HepG2 (cell line): ENCODE data around the gene STKLD1. TPM values are rescaled to one million over a fixed set of nuclear protein-coding genes. Genes with fewer than 3 reads are reported as not detected.

Source experiments
- ADNP ChIP-seq: sonication (generic); formaldehyde crosslinking; IDR thresholded peaks from 2 replicates; pipeline ENCODE4 v1.4.0; 2020; ENCODE audit warnings: missing genetic modification reagents
- GABPB1 ChIP-seq: IDR thresholded peaks from 2 replicates; pipeline ENCODE4 v1.6.1; 2016; ENCODE audit warnings: mild to moderate bottlenecking, missing genetic modification reagents, moderate library complexity, missing compliant biosample characterization
- GATAD2A ChIP-seq: IDR thresholded peaks from 2 replicates; pipeline ENCODE4 v1.6.1; 2016
- MBD4 ChIP-seq: IDR thresholded peaks from 2 replicates; pipeline ENCODE4 v1.6.1; 2012; ENCODE audit warnings: low read length, inconsistent platforms, borderline replicate concordance
- PHF5A ChIP-seq: IDR thresholded peaks from one replicate; pipeline ENCODE4 v1.6.1; 2018; ENCODE audit warnings: low read depth, missing genetic modification reagents; ENCODE audit not compliant: unreplicated experiment
- PRMT3 ChIP-seq: sonication (generic); formaldehyde crosslinking; IDR thresholded peaks from 2 replicates; pipeline ENCODE4 v1.8.1; 2022; ENCODE audit warnings: low read depth, mild to moderate bottlenecking, moderate library complexity, missing genetic modification reagents, borderline replicate concordance
- TEAD3 ChIP-seq: optimal IDR thresholded peaks from 2 replicates; pipeline ENCODE3; 2016; ENCODE audit warnings: borderline replicate concordance
- ZFP36L2 ChIP-seq: sonication (generic); formaldehyde crosslinking; IDR thresholded peaks from 2 replicates; pipeline ENCODE4 v1.4.0; 2020; ENCODE audit warnings: missing genetic modification reagents
- ZHX1 ChIP-seq: sonication (generic); formaldehyde crosslinking; IDR thresholded peaks from 2 replicates; pipeline ENCODE4 v1.8.1; 2022; ENCODE audit warnings: low read depth, mild to moderate bottlenecking, missing genetic modification reagents
- ZNF274 ChIP-seq: sonication (generic); formaldehyde crosslinking; IDR thresholded peaks from 2 replicates; pipeline ENCODE4 v1.5.1; 2020; ENCODE audit warnings: mild to moderate bottlenecking, missing genetic modification reagents
- ZNF749 ChIP-seq: sonication (generic); formaldehyde crosslinking; IDR thresholded peaks from 2 replicates; pipeline ENCODE4 v1.8.0; 2022; ENCODE audit warnings: mild to moderate bottlenecking, missing genetic modification reagents, moderate library complexity, borderline replicate concordance
- ZNF83 ChIP-seq: sonication (generic); formaldehyde crosslinking; IDR thresholded peaks from 2 replicates; pipeline ENCODE4 v1.4.0; 2020; ENCODE audit warnings: missing genetic modification reagents, mild to moderate bottlenecking, borderline replicate concordance
- ZSCAN25 ChIP-seq: sonication (generic); formaldehyde crosslinking; IDR thresholded peaks from 2 replicates; pipeline ENCODE4 v1.8.0; 2022; ENCODE audit warnings: mild to moderate bottlenecking, missing genetic modification reagents
- polyA plus RNA-seq, 8 experiments: library from polyadenylated mRNA; depleted of rRNA in 3 of 8; stranded (reverse) in 7 of 8; unstranded in 1 of 8; fragments of >200 nt; fragmentation: Illumina TruSeq in 4 of 8; extraction: Trizol in 4 of 8; gene quantifications; 2 replicates each; pipeline versions ENCODE4 v1.2.1 to v1.2.3, GENCODE V29; 2011 to 2016; ENCODE audit warnings: low read depth in 4 of 8, missing spikeins in 1 of 8, mixed read lengths in 1 of 8; ENCODE audit not compliant: insufficient read depth in 1 of 8
- total RNA-seq, 5 experiments: library from RNA; depleted of rRNA; stranded (reverse); fragments of >200 nt; fragmentation: Illumina TruSeq; extraction: Trizol; gene quantifications; 2 replicates each; pipeline ENCODE4 v1.2.3, GENCODE V29; 2016; ENCODE audit warnings: low read depth in 1 of 5
- TF ChIP-seq, protein P1 (sequence below): sonication (generic); formaldehyde crosslinking; IDR thresholded peaks from 2 replicates; pipeline ENCODE4 v1.5.0; 2020; ENCODE audit warnings: missing genetic modification reagents, mild to moderate bottlenecking, borderline replicate concordance
- TF ChIP-seq, protein P2 (sequence below): sonication (generic); formaldehyde crosslinking; IDR thresholded peaks from 2 replicates; pipeline ENCODE4 v1.4.0; 2020; ENCODE audit warnings: missing genetic modification reagents
- TF ChIP-seq, protein P3 (sequence below): sonication (generic); formaldehyde crosslinking; IDR thresholded peaks from 2 replicates; pipeline ENCODE4 v1.9.0; 2021; ENCODE audit warnings: missing genetic modification reagents, mild to moderate bottlenecking, borderline replicate concordance
- TF ChIP-seq, protein P4 (sequence below): sonication (generic); formaldehyde crosslinking; IDR thresholded peaks from 2 replicates; pipeline ENCODE4 v1.5.0; 2020; ENCODE audit warnings: mild to moderate bottlenecking, missing genetic modification reagents, borderline replicate concordance

The STKLD1 gene
- total and polyA plus RNA-seq, 2 of the 13 experiments (the other 11 are each of a cell fraction or from before 2014, with no cell fraction given) = 1.5 to 2.2 TPM

DNA sequence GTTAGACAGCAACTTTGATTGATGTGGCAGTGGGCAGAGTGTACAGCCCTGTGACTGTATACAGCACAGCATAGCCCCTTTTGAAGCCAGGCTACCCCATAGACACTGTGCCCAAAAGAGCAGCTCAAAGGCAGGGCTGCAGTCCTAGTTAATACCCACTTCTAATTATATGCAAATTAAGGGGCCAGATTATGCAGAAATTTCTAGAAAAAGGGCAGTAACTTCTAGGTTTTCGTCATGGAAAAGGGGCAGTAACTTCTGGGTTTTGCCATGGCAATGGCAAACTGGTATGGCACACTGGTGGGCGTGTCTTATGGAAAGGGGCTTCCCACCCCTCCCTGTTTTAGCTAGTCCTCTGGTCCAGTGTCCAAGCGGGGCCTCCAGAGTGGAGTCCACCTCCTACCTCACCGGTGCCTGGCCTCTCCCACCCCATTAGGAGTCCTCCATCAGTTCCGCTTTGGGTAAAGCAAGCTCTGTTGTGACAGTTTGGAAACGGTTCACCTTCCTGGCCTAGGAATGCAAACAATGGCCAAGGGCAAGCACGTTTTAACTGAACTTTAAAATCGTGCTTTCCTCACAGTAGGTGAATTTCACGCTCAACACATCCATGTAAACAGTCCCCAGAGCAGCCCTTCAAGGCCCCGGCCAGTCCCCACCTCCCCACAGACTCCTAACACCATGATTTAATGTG is 51.6 kb downstream of the STKLD1 start (continued):
- TF ChIP-seq, protein P1, sequence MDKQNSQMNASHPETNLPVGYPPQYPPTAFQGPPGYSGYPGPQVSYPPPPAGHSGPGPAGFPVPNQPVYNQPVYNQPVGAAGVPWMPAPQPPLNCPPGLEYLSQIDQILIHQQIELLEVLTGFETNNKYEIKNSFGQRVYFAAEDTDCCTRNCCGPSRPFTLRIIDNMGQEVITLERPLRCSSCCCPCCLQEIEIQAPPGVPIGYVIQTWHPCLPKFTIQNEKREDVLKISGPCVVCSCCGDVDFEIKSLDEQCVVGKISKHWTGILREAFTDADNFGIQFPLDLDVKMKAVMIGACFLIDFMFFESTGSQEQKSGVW (CRISPR knock-in tag) = no peak
- no peak for TF ChIP-seq MBD4
- peak; percentile 60; the same call in 1 of the 2 replicates for TF ChIP-seq ZSCAN25 (CRISPR knock-in tag)
- 0 out of 2 replicates have a peak, but pooled peaks have one; percentile 44 for TF ChIP-seq ZHX1 (CRISPR knock-in tag)
- 0 out of 2 replicates have a peak, but pooled peaks have one; percentile 24 for TF ChIP-seq ZNF274 (CRISPR knock-in tag)
- TF ChIP-seq GABPB1 = no peak
- TF ChIP-seq ZNF83 = no peak
- TF ChIP-seq, protein P2, sequence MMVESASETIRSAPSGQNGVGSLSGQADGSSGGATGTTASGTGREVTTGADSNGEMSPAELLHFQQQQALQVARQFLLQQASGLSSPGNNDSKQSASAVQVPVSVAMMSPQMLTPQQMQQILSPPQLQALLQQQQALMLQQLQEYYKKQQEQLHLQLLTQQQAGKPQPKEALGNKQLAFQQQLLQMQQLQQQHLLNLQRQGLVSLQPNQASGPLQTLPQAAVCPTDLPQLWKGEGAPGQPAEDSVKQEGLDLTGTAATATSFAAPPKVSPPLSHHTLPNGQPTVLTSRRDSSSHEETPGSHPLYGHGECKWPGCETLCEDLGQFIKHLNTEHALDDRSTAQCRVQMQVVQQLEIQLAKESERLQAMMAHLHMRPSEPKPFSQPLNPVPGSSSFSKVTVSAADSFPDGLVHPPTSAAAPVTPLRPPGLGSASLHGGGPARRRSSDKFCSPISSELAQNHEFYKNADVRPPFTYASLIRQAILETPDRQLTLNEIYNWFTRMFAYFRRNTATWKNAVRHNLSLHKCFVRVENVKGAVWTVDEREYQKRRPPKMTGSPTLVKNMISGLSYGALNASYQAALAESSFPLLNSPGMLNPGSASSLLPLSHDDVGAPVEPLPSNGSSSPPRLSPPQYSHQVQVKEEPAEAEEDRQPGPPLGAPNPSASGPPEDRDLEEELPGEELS (CRISPR knock-in tag) = peak; percentile 65
- no peak for TF ChIP-seq ZNF749
- TF ChIP-seq ZFP36L2 (CRISPR knock-in tag) = no peak
- TF ChIP-seq PRMT3 (CRISPR knock-in tag) = no peak
- TF ChIP-seq, protein P3, sequence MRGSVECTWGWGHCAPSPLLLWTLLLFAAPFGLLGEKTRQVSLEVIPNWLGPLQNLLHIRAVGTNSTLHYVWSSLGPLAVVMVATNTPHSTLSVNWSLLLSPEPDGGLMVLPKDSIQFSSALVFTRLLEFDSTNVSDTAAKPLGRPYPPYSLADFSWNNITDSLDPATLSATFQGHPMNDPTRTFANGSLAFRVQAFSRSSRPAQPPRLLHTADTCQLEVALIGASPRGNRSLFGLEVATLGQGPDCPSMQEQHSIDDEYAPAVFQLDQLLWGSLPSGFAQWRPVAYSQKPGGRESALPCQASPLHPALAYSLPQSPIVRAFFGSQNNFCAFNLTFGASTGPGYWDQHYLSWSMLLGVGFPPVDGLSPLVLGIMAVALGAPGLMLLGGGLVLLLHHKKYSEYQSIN (CRISPR knock-in tag) = no peak
- TF ChIP-seq TEAD3 = peak; percentile 92
- TF ChIP-seq, protein P4, sequence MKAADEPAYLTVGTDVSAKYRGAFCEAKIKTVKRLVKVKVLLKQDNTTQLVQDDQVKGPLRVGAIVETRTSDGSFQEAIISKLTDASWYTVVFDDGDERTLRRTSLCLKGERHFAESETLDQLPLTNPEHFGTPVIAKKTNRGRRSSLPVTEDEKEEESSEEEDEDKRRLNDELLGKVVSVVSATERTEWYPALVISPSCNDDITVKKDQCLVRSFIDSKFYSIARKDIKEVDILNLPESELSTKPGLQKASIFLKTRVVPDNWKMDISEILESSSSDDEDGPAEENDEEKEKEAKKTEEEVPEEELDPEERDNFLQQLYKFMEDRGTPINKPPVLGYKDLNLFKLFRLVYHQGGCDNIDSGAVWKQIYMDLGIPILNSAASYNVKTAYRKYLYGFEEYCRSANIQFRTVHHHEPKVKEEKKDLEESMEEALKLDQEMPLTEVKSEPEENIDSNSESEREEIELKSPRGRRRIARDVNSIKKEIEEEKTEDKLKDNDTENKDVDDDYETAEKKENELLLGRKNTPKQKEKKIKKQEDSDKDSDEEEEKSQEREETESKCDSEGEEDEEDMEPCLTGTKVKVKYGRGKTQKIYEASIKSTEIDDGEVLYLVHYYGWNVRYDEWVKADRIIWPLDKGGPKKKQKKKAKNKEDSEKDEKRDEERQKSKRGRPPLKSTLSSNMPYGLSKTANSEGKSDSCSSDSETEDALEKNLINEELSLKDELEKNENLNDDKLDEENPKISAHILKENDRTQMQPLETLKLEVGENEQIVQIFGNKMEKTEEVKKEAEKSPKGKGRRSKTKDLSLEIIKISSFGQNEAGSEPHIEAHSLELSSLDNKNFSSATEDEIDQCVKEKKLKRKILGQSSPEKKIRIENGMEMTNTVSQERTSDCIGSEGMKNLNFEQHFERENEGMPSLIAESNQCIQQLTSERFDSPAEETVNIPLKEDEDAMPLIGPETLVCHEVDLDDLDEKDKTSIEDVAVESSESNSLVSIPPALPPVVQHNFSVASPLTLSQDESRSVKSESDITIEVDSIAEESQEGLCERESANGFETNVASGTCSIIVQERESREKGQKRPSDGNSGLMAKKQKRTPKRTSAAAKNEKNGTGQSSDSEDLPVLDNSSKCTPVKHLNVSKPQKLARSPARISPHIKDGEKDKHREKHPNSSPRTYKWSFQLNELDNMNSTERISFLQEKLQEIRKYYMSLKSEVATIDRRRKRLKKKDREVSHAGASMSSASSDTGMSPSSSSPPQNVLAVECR (CRISPR knock-in tag) = peak; percentile 34; the same call in 1 of the 2 replicates
- TF ChIP-seq GATAD2A (CRISPR knock-in tag) = peak; percentile 20; the same call in 1 of the 2 replicates
- TF ChIP-seq ADNP = no peak
- TF ChIP-seq PHF5A (CRISPR knock-in tag) = no peak
